ENCODE results near the gene STXBP1. TPM values are rescaled to one million over a fixed set of nuclear protein-coding genes. Genes with fewer than 3 reads are reported as not detected.

The STXBP1 gene
- total RNA-seq, 1 donor from 2014 or later: 12.0 TPM

- TF ChIP-seq CTCF (IDR thresholded peaks at IDR 0.05) (no peak), EZH2 (IDR thresholded peaks at IDR 0.05) (no peak), EZH2phosphoT487 (IDR thresholded peaks at IDR 0.05) (no peak)
- Histone ChIP-seq H3K9me3 (ENCODE audit: low read depth) (no peaks in the 10 kb centered on the region), H3K27ac (no peak overlapping the region), H3K4me3 (peak overlapping the region; percentile 65), H3K4me2 (peak overlapping the region; percentile 94), H3K79me2 (ENCODE audit: low read depth) (peaks cover 27% of the 10 kb centered on the region), H3K9ac (no peak overlapping the region), H2AFZ (replicated peaks) (no peak overlapping the region), H3K36me3 (no peaks in the 10 kb centered on the region), H4K20me1 (ENCODE audit: low read depth) (peaks cover 18% of the 10 kb centered on the region), H3K27me3 (peaks cover 7% of the 10 kb centered on the region), H3K4me1 (peaks cover 26% of the 10 kb centered on the region), H3F3A (ENCODE audit: low read depth) (peaks cover 10% of the 10 kb centered on the region)
- Mint-ChIP-seq H3K9me3 (no peaks in the 10 kb centered on the region), H3K4me3 (peak overlapping the region; percentile 85), H3K27me3 (ENCODE audit: insufficient read depth, low read depth) (peaks cover 8% of the 10 kb centered on the region), H3K4me1 (peaks cover 37% of the 10 kb centered on the region), H3K36me3 (peaks cover 4% of the 10 kb centered on the region), H3K27ac (peak overlapping the region; percentile 5)
- DNase-seq (ENCODE audit: low spot score): peak; percentile 52
These were observed 44.9 kb upstream of the STXBP1 start for GRCh38 chr9:127567035-127567729.

- no peaks in the 10 kb centered on the region for H3K9me3 Mint-ChIP-seq
- peaks cover 31% of the 10 kb centered on the region for H3K4me1 Mint-ChIP-seq
- H3K27me3 ChIP-seq: peaks cover 7% of the 10 kb centered on the region
- H4K20me1 ChIP-seq (ENCODE audit: low read depth): peaks cover 18% of the 10 kb centered on the region
- DNase-seq (ENCODE audit: low spot score): peak; percentile 65
- H3K79me2 ChIP-seq (ENCODE audit: low read depth): peaks cover 27% of the 10 kb centered on the region
- peak overlapping the region; percentile 5 for H3K9ac ChIP-seq
- peaks cover 1% of the 10 kb centered on the region for H3K36me3 Mint-ChIP-seq
- no peak overlapping the region for H2AFZ ChIP-seq (replicated peaks)
- H3K27me3 Mint-ChIP-seq (ENCODE audit: insufficient read depth, low read depth): peaks cover 6% of the 10 kb centered on the region
- peak overlapping the region; percentile 85 for H3K4me3 Mint-ChIP-seq
- peak overlapping the region; percentile 94 for H3K4me2 ChIP-seq
- peaks cover 26% of the 10 kb centered on the region for H3K4me1 ChIP-seq
- peaks cover 10% of the 10 kb centered on the region for H3F3A ChIP-seq (ENCODE audit: low read depth)
- H3K27ac ChIP-seq: no peak overlapping the region
- H3K27ac Mint-ChIP-seq: peak overlapping the region; percentile 5
- peak overlapping the region; percentile 65 for H3K4me3 ChIP-seq
- H3K36me3 ChIP-seq: no peaks in the 10 kb centered on the region
- peak; percentile 33 for TF ChIP-seq EZH2 (IDR thresholded peaks at IDR 0.05)
- no peak for TF ChIP-seq EZH2phosphoT487 (IDR thresholded peaks at IDR 0.05)
- H3K9me3 ChIP-seq (ENCODE audit: low read depth): no peaks in the 10 kb centered on the region
These were observed 44.1 kb upstream of the STXBP1 start for GRCh38 chr9:127567730-127568617.

- H3K36me3 ChIP-seq: no peaks in the 10 kb centered on the region
- H4K20me1 ChIP-seq (ENCODE audit: low read depth): peaks cover 18% of the 10 kb centered on the region
- peak overlapping the region; percentile 85 for H3K4me3 Mint-ChIP-seq
- H3K79me2 ChIP-seq (ENCODE audit: low read depth): peaks cover 27% of the 10 kb centered on the region
- no peaks in the 10 kb centered on the region for H3K9me3 ChIP-seq (ENCODE audit: low read depth)
- no peak overlapping the region for H3K27ac ChIP-seq
- H3K27me3 ChIP-seq: peaks cover 7% of the 10 kb centered on the region
- H3K4me1 Mint-ChIP-seq: peaks cover 27% of the 10 kb centered on the region
- no peaks in the 10 kb centered on the region for H3K9me3 Mint-ChIP-seq
- no peak overlapping the region for H3K27ac Mint-ChIP-seq
- peaks cover 6% of the 10 kb centered on the region for H3K27me3 Mint-ChIP-seq (ENCODE audit: insufficient read depth, low read depth)
- H3K9ac ChIP-seq: peak overlapping the region; percentile 5
- H3F3A ChIP-seq (ENCODE audit: low read depth): peaks cover 10% of the 10 kb centered on the region
- peaks cover 26% of the 10 kb centered on the region for H3K4me1 ChIP-seq
- H3K36me3 Mint-ChIP-seq: no peaks in the 10 kb centered on the region
- no peak for DNase-seq (ENCODE audit: low spot score)
- no peak for TF ChIP-seq CTCF (IDR thresholded peaks at IDR 0.05)
- TF ChIP-seq EZH2phosphoT487 (IDR thresholded peaks at IDR 0.05): no peak
- no peak for TF ChIP-seq EZH2 (IDR thresholded peaks at IDR 0.05)
- H3K4me2 ChIP-seq: peak overlapping the region; percentile 94
- peak overlapping the region; percentile 65 for H3K4me3 ChIP-seq
- H2AFZ ChIP-seq (replicated peaks): no peak overlapping the region
These were observed 43.5 kb upstream of the STXBP1 start for GRCh38 chr9:127568618-127568970.

Measured in neural progenitor cell (in vitro differentiated cells).